Measurements from ENCODE around the gene PRPF6.

GRCh38 chr20:64062276-64062595, 81.3 kb downstream of the PRPF6 start:
- no peak for TF ChIP-seq CTCF (IDR thresholded peaks at IDR 0.05)
- no peak for TF ChIP-seq POLR2AphosphoS5 (IDR thresholded peaks at IDR 0.05)

Measured in upper lobe of left lung (tissue), 4 donors.